Skin epidermis (tissue), 12 donors: ENCODE measurements around the gene COMT.

ENCODE experiments used
- H3K27ac ChIP-seq, 21 experiments: fragments of 200-600 bp; sonication (generic) in 11 of 21; one replicate each; pipeline ENCODE4 v1.5.0; 2020; ENCODE audit warnings: mild to moderate bottlenecking in 3 of 21, inconsistent platforms in 2 of 21, moderate library complexity in 2 of 21
- H3K4me3 ChIP-seq, 7 experiments: fragments of 200-600 bp; sonication (generic) in 2 of 7; one replicate each; pipeline ENCODE4 v1.5.0; 2020; ENCODE audit warnings: inconsistent platforms in 2 of 7, mild to moderate bottlenecking in 2 of 7, moderate library complexity in 1 of 7

The COMT gene

DNA sequence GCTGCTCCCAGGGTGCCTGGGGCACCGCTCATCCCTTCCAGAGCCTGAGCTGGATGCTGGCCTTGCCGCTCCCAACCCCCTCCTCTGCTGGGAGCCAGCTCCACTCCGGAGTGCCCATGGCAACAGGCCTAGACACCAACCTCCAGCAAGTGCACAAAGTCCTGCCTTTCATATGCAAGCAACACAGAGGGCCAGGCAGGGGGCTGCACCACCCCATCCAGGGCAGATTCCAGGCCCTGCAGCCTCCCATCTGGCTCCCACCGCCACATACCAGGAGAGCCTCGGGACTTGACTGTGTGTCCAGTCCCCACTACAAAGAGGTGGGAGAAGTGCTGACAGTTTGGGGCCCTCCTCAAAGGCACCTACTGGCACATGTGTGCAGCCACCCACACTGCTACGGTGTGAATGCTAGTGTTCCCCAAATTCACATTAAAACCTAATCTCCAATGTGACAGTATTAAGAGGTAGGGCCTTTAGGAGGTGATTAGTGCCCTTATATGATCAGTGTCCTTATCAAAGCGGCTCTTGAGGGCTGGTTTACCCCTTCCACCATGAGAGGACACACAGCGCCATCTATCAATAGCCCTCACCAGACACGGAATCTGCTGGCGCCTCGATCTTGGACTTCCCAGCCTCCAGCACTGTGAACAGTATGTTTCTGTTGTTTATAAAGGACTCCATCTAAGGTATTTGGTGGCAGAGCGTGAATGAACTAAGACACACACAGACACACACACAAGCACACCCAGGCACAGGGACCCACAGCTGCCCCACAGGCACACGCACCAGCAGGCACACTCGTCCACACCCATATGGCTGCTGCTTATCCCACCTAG is 58.9 kb downstream of the COMT start:
- H3K27ac ChIP-seq = no peak overlapping the region
- no peak overlapping the region for H3K4me3 ChIP-seq

- Histone ChIP-seq H3K27ac (no peak overlapping the region), H3K4me3 (no peak overlapping the region)
Observed at GRCh38 chr22:20001082-20001638, 59.6 kb downstream of the COMT start.

GRCh38 chr22:20002128-20002527 is 60.6 kb downstream of the COMT start:
- Histone ChIP-seq H3K4me3 (no peak overlapping the region), H3K27ac (no peak overlapping the region)

GRCh38 chr22:20002636-20003035 is 61.1 kb downstream of the COMT start:
- Histone ChIP-seq H3K4me3 (no peak overlapping the region), H3K27ac (no peak overlapping the region)

GRCh38 chr22:20003304-20003703 is 61.7 kb downstream of the COMT start:
- Histone ChIP-seq H3K27ac (no peak overlapping the region), H3K4me3 (no peak overlapping the region)

GRCh38 chr22:20004464-20004863 is 62.9 kb downstream of the COMT start:
- no peak overlapping the region for H3K4me3 ChIP-seq
- H3K27ac ChIP-seq = no peak overlapping the region

DNA sequence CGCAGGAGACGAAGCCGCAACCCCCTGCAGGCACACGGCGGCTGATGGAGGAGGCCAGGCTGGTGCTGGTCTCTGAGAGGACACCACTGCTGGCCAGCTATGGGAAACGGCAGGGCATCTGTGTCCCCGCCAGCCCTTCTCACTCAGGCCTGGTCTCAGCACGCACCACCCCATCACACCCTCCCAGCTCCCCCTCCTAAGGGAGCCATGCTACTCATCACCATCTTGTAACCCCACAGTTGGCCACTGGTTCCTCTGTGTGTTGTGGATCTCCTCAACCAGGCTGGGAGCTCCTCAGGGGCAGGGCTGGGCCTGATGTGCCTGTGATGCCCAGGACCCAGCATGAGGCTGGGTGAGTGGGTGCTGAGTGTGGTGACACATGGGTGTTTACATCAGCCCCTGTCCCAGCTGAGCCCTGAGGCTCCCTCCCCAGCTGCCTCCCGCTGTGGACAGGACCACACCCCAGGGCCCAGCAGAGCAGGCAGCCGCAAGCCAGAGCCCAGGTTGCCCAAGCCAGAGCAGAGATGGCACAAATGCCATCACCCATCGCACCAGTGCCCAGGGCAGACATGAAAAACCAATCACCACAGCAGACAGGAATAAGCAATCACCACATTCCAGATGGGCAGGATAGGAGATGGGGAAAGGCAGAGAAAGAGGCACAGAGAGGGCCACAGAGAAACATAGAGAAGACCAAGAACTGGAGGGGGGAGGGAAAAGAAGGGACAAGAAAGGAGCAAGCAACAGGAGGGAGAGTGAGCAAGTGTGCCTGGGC is 66.8 kb downstream of the COMT start:
- H3K27ac ChIP-seq = no peak overlapping the region
- no peak overlapping the region for H3K4me3 ChIP-seq

- H3K27ac ChIP-seq = no peak overlapping the region
- H3K4me3 ChIP-seq = no peak overlapping the region
Observed at GRCh38 chr22:20009018-20009491, 67.5 kb downstream of the COMT start.

DNA sequence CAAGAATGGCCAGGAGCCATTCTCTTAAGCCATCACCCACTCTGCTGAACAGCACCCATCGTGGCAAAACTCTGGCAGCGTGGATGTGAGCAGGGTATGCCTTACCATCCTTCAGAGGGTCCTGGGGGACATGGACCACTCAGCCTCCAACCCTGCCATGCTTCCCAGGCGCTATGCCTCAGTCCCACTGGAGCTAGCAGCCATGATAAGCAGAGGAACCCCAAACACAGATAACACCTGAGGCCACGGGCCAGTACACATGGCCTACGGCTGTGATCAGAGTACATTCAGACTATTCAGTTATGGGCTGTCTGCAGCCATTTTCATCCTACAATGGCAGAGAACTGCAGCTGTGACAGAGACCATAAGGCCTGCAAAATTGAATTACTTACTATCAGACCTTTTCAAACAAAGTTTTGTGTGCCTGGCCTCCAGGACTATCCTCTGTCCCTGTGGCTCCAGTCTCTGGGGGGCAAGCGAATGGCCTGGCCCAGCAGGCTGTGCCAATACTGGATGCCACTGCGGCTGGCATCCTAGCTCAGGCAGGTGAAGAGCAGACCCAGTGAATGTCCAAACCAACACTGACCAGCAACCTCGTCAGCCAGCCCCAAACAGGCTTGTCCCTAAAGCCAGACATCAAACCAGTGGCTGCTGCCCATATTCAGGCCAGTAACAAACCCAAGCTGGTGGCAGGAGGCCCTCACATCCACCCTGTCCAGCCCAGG is 68.2 kb downstream of the COMT start:
- H3K4me3 ChIP-seq = no peak overlapping the region
- no peak overlapping the region for H3K27ac ChIP-seq

GRCh38 chr22:20010307-20011122 is 68.9 kb downstream of the COMT start:
- Histone ChIP-seq H3K27ac (no peak overlapping the region), H3K4me3 (no peak overlapping the region)

- no peak overlapping the region for H3K4me3 ChIP-seq
- no peak overlapping the region for H3K27ac ChIP-seq
Observed at GRCh38 chr22:20011123-20011992, 69.8 kb downstream of the COMT start.

- Histone ChIP-seq H3K4me3 (no peak overlapping the region), H3K27ac (no peak overlapping the region)
Observed at GRCh38 chr22:20011993-20012740, 70.6 kb downstream of the COMT start.

DNA sequence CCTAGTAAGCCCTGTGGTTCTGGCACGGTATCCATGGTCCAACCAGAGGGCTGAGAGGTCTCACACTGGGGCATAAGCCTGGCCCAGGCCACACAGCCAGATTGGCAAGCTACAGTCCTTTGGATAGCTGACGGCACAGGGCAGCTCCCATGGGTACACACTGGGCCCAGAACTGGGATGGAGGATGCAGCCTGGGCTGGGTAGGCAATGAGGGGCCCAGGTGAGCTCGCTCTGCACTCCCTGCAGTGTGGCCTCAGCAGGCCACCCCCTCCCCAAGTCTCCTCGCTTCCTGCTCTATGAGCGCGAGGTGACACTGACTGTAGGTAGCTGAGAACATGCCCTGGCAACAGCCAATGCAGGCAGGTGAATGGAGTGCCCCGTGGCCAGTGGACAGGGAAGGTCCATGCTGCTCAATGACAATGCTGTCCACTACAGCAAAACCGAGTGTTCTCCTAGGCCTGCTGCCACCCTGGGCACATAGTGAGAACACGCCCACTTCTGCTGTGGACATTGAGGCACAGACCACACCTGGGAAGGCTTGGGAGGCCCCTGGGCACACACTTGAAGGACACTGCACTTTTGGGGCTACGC is 71.3 kb downstream of the COMT start:
- no peak overlapping the region for H3K4me3 ChIP-seq

GRCh38 chr22:20013382-20013871 is 71.9 kb downstream of the COMT start:
- H3K4me3 ChIP-seq = no peak overlapping the region

More for the DNA sequence above, 71.3 kb downstream of the COMT start:
- no peak overlapping the region for H3K27ac ChIP-seq

GRCh38 chr22:20014526-20015186 is 73.1 kb downstream of the COMT start:
- Histone ChIP-seq H3K4me3 (no peak overlapping the region), H3K27ac (no peak overlapping the region)

More at GRCh38 chr22:20013382-20013871, 71.9 kb downstream of the COMT start:
- no peak overlapping the region for H3K27ac ChIP-seq

- Histone ChIP-seq H3K27ac (no peak overlapping the region), H3K4me3 (no peak overlapping the region)
Observed at GRCh38 chr22:20015187-20015625, 73.6 kb downstream of the COMT start.
